ENCODE results near the gene TLX3. TPM values are rescaled to one million over a fixed set of nuclear protein-coding genes. Genes with fewer than 3 reads are reported as not detected.

Gene TLX3
- total RNA-seq, 2 donors from 2014 or later, result not detected

GRCh38 chr5:171311322-171312077, 2.5 kb downstream of the TLX3 start:
- no peaks in the 10 kb centered on the region for H3K9me3 ChIP-seq
- H3K36me3 ChIP-seq, result no peaks in the 10 kb centered on the region
- peak overlapping the region in 1 of 2 donors; percentile 14 for H3K4me3 ChIP-seq
- DNase-seq (ENCODE audit: low spot score), result no peak
- peaks cover 0 to 71% of the 10 kb centered on the region in 2 donors for H3K4me1 ChIP-seq
- peaks cover 81 to 92% of the 10 kb centered on the region in 2 donors for H3K27me3 ChIP-seq
- H3K27ac ChIP-seq, result no peak overlapping the region
- no peak for TF ChIP-seq CTCF (IDR thresholded peaks at IDR 0.05)

DNA sequence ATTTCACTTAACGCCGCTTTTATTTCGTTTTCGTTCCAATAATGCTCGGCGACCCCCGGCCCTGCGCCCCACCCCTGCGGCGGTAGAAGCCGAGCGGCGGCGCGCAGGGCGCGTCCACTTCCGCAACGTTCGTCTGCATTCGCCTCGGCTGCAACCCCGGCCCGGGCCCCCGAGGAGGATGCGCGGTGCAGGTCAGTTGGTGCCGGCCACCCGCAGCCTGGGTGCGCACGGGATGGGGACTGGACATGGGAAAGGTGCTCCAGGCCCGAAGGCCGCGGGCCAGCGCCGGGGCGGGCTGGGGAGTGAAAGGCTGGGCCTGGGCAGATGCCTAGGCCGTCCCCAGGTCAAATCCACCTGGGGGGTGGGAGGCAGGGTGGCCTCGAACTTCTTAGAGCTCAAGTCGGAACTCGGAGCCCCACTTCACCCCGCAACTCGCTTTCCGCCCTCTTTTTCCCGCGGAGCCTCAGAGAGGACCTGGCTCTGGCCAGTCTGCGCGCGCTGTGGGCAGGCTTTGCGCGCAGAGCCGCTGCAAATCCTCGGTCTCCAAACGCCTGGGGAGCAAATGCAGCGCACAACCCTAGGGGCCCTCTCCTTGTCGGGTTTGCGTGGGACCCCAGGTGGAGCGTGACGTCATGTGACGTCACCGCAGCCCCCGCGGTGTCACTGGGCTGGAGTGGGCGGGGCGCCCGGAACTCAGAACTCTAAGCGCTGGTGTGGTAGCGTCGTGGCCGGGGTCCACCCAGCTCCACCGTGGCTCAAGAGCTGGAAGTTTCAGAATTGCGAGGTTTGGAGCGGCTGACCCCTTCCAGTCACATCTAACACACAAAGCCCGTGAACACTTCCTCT, 3.3 kb downstream of the TLX3 start:
- no peaks in the 10 kb centered on the region for H3K9me3 ChIP-seq
- H3K36me3 ChIP-seq, result no peaks in the 10 kb centered on the region
- no peak for TF ChIP-seq CTCF (IDR thresholded peaks at IDR 0.05)
- peaks cover 0 to 79% of the 10 kb centered on the region in 2 donors for H3K4me1 ChIP-seq
- no peak for DNase-seq (ENCODE audit: low spot score)
- no peak overlapping the region for H3K27ac ChIP-seq
- peak overlapping the region in 1 of 2 donors; percentile 14 for H3K4me3 ChIP-seq
- H3K27me3 ChIP-seq, result peaks cover 80 to 93% of the 10 kb centered on the region in 2 donors

DNA sequence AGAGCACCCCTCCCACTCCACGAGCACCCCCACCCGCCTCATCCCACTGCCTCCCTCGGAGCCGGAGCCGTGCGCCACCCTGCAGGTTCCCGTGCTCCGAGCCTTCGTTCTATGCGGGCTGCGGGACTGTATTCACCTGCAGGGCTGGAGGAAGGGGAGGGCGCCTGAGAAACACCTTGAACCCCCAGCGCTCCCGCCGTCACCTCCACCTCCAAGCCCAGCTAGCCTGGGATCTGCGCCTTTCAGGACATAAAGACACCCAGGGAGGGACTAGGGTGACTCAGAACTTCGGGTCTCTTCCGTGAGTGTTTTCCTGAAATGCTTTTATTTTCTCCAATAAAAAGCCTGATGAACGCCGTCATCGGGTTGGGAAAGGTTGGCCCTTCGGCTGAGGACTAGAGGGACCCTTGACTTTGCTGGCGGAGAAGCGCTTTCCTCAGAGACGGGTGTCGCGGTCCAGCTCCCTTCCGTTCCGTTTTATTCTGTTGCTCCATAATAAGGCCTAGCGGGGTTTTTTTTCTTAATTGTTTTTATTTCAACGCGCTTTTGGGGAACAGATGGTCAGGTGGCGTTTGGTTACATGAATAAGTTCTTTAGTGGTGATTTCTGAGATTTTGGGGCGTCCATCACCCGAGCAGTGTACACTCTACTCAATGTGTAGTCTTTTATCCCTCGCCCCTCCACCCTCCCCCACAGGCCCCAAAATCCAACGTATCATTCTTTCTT, 4.6 kb downstream of the TLX3 start:
- H3K4me3 ChIP-seq, result no peak overlapping the region
- no peaks in the 10 kb centered on the region for H3K9me3 ChIP-seq
- H3K4me1 ChIP-seq, result peaks cover 0 to 69% of the 10 kb centered on the region in 2 donors
- TF ChIP-seq CTCF (IDR thresholded peaks at IDR 0.05), result no peak
- no peak for DNase-seq (ENCODE audit: low spot score)
- H3K27ac ChIP-seq, result no peak overlapping the region
- no peaks in the 10 kb centered on the region for H3K36me3 ChIP-seq
- H3K27me3 ChIP-seq, result peaks cover 71 to 90% of the 10 kb centered on the region in 2 donors

GRCh38 chr5:171314728-171315385, 5.8 kb downstream of the TLX3 start:
- Histone ChIP-seq H3K4me3 (peak overlapping the region in 1 of 2 donors; percentile 29), H3K36me3 (no peaks in the 10 kb centered on the region), H3K27ac (no peak overlapping the region), H3K9me3 (no peaks in the 10 kb centered on the region), H3K4me1 (peaks cover 0 to 58% of the 10 kb centered on the region in 2 donors), H3K27me3 (peaks cover 60 to 78% of the 10 kb centered on the region in 2 donors)
- DNase-seq (ENCODE audit: low spot score), result no peak
- no peak for TF ChIP-seq CTCF (IDR thresholded peaks at IDR 0.05)

DNA sequence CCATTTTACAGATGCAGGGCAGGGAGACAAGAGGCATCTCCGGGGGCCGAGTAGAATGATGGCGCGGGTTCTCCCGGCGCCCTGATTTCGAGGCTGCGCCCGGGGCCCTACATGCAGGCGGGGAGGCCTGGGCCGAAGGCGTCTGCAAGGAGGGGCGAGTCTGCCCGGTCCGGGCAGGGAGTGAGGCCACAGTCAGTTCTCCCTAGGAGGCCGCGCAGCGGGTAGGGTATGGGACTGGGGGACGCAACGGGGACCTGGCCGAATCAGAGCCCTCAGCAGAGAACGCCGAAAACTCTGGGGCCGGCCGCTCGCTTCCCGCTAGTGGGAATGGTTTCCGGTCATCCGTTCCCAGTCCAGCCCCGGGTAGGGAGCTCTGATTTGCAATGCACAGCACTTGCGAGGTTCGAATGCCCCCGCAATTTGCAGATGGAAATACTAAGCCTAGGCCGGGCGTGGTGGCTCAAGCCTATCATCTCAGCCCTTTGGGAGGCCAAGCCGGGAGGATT, 6.4 kb downstream of the TLX3 start:
- H3K27me3 ChIP-seq, result peaks cover 54 to 72% of the 10 kb centered on the region in 2 donors
- peaks cover 0 to 53% of the 10 kb centered on the region in 2 donors for H3K4me1 ChIP-seq

More for the DNA sequence above, 6.4 kb downstream of the TLX3 start:
- peak overlapping the region in 1 of 2 donors; percentile 29 for H3K4me3 ChIP-seq
- H3K9me3 ChIP-seq, result no peaks in the 10 kb centered on the region
- DNase-seq (ENCODE audit: low spot score), result no peak
- no peak for TF ChIP-seq CTCF (IDR thresholded peaks at IDR 0.05)
- H3K36me3 ChIP-seq, result no peaks in the 10 kb centered on the region
- no peak overlapping the region for H3K27ac ChIP-seq

Measured in right atrium auricular region (tissue), 2 donors.